Fibroblast of skin of back (primary cell): Measurements from ENCODE around the gene ANO3. TPM values are rescaled to one million over a fixed set of nuclear protein-coding genes. Genes with fewer than 3 reads are reported as not detected.
"Not testable (repeated sequence)": the region's sequence is repeated elsewhere in the genome, so short reads cannot be mapped to it uniquely, and the experiment has no call there.

Experiments
- DNase-seq: peaks from one replicate; pipeline ENCODE4 v3.0.0-alpha.2; 2013
- polyA plus RNA-seq, 2 experiments: library from polyadenylated mRNA; unstranded; fragments of 120-200 nt; gene quantifications; one replicate each; pipeline ENCODE4 v1.2.1, GENCODE V29; 2013; ENCODE audit not compliant: insufficient read length in 2 of 2

The ANO3 gene
- 0.29 TPM for polyA plus RNA-seq (2013, experiment 1 of 2; ENCODE audit: insufficient read length)
- 1.3 TPM for polyA plus RNA-seq (2013, experiment 2 of 2; ENCODE audit: insufficient read length)

- peak; percentile 81 for DNase-seq
These were observed at the start of gene ANO3 for GRCh38 chr11:26331911-26332571. TSS of gene ANO3 (plus strand) at chr11:26332130. CDS start at chr11:26332276, 146 bp downstream.

GRCh38 chr11:26283852-26284408 lies 48.0 kb upstream of the ANO3 start:
- no peak for DNase-seq

GRCh38 chr11:26285608-26286007 lies 46.3 kb upstream of the ANO3 start:
- DNase-seq = no peak

GRCh38 chr11:26286472-26287066 lies 45.4 kb upstream of the ANO3 start:
- DNase-seq = peak; percentile 38

GRCh38 chr11:26287067-26287518 lies 44.8 kb upstream of the ANO3 start:
- peak; percentile 14 for DNase-seq

- DNase-seq = peak; percentile 63
These were observed 34.5 kb upstream of the ANO3 start for GRCh38 chr11:26297189-26297975.

- not testable (repeated sequence) for DNase-seq
These were observed 15.6 kb upstream of the ANO3 start for GRCh38 chr11:26316372-26316771.

GRCh38 chr11:26319906-26320305 lies 12.0 kb upstream of the ANO3 start:
- peak; percentile 53 for DNase-seq

- DNase-seq = no peak
These were observed 10.4 kb upstream of the ANO3 start for GRCh38 chr11:26321516-26321915.

GRCh38 chr11:26322335-26323067 lies 9.4 kb upstream of the ANO3 start:
- no peak for DNase-seq

GRCh38 chr11:26323837-26324236 lies 8.1 kb upstream of the ANO3 start:
- DNase-seq = no peak

GRCh38 chr11:26324270-26324669 lies 7.7 kb upstream of the ANO3 start:
- DNase-seq = no peak

GRCh38 chr11:26326793-26327400 lies 5.0 kb upstream of the ANO3 start:
- DNase-seq = no peak

GRCh38 chr11:26329206-26329605 lies 2.7 kb upstream of the ANO3 start:
- DNase-seq = no peak

GRCh38 chr11:26330262-26330661 lies 1.7 kb upstream of the ANO3 start:
- DNase-seq = no peak

- DNase-seq = no peak
These were observed 614 bp downstream of the ANO3 start for GRCh38 chr11:26332572-26332915.

- peak; percentile 21 for DNase-seq
These were observed 2.0 kb downstream of the ANO3 start for GRCh38 chr11:26333906-26334305.

- DNase-seq = peak; percentile 70
These were observed 4.0 kb downstream of the ANO3 start for GRCh38 chr11:26335903-26336302.

- DNase-seq = no peak
These were observed 12.7 kb downstream of the ANO3 start for GRCh38 chr11:26344647-26345046.

- DNase-seq = no peak
These were observed 16.8 kb downstream of the ANO3 start for GRCh38 chr11:26348776-26349175.

GRCh38 chr11:26350002-26350401 lies 18.1 kb downstream of the ANO3 start:
- DNase-seq = no peak

GRCh38 chr11:26353010-26353409 lies 21.1 kb downstream of the ANO3 start:
- no peak for DNase-seq
